ENCODE measurements around the gene DNAJB14. TPM values are rescaled to one million over a fixed set of nuclear protein-coding genes. Genes with fewer than 3 reads are reported as not detected.

DNAJB14 gene
- total RNA-seq, 4 donors from 2014 or later, result 18.4 to 64.9 (median 19.8) TPM

GRCh38 chr4:99979872-99980271 is 33.5 kb upstream of the DNAJB14 start:
- intact Hi-C loops (cut with DNase I; ENCODE audit: low total_unique reads), result no loop called here
- H3K4me3 ChIP-seq (ENCODE audit: low read depth, poor library complexity, severe bottlenecking), result no peak overlapping the region
- TF ChIP-seq POLR2A (IDR thresholded peaks at IDR 0.05), result no peak
- no peak for TF ChIP-seq CTCF (IDR thresholded peaks at IDR 0.05)
- no peak for DNase-seq (ENCODE audit: low spot score in 2 of 2)

GRCh38 chr4:99971453-99972111 is 25.2 kb upstream of the DNAJB14 start:
- DNase-seq (ENCODE audit: low spot score in 2 of 2), result no peak

GRCh38 chr4:99968330-99968729 is 21.9 kb upstream of the DNAJB14 start:
- no peak for TF ChIP-seq CTCF (IDR thresholded peaks at IDR 0.05)
- no peak for DNase-seq (ENCODE audit: low spot score in 2 of 2)
- 41 to 47% methylated on average over 1 of the region's 1 CpG for WGBS, 2 donors
- no peak overlapping the region for H3K4me3 ChIP-seq (ENCODE audit: low read depth, poor library complexity, severe bottlenecking)
- intact Hi-C loops (cut with DNase I; ENCODE audit: low total_unique reads), result no loop called here

More at GRCh38 chr4:99971453-99972111, 25.2 kb upstream of the DNAJB14 start:
- H3K4me3 ChIP-seq (ENCODE audit: low read depth, poor library complexity, severe bottlenecking), result no peak overlapping the region
- TF ChIP-seq CTCF (IDR thresholded peaks at IDR 0.05), result no peak
- TF ChIP-seq POLR2A (IDR thresholded peaks at IDR 0.05), result no peak
- 97 to 98% methylated on average over 9 to 12 of the region's 12 CpGs for WGBS, 2 donors
- intact Hi-C loops (cut with DNase I; ENCODE audit: low total_unique reads), result no loop called here

GRCh38 chr4:99966692-99967091 is 20.3 kb upstream of the DNAJB14 start:
- no peak overlapping the region for H3K4me3 ChIP-seq (ENCODE audit: low read depth, poor library complexity, severe bottlenecking)
- intact Hi-C loops (cut with DNase I; ENCODE audit: low total_unique reads), result no loop called here
- 88 to 92% methylated on average over 3 of the region's 3 CpGs for WGBS, 2 donors
- DNase-seq (ENCODE audit: low spot score in 2 of 2), result no peak
- TF ChIP-seq CTCF (IDR thresholded peaks at IDR 0.05) (no peak), POLR2A (IDR thresholded peaks at IDR 0.05) (no peak)

GRCh38 chr4:99965674-99966350 is 19.4 kb upstream of the DNAJB14 start:
- TF ChIP-seq CTCF (IDR thresholded peaks at IDR 0.05) (no peak), POLR2A (IDR thresholded peaks at IDR 0.05) (no peak)
- no peak for DNase-seq (ENCODE audit: low spot score in 2 of 2)
- no peak overlapping the region for H3K4me3 ChIP-seq (ENCODE audit: low read depth, poor library complexity, severe bottlenecking)
- intact Hi-C loops (cut with DNase I; ENCODE audit: low total_unique reads), result no loop called here
- 62 to 73% methylated on average over 5 of the region's 5 CpGs for WGBS, 2 donors

Data from lower leg skin (tissue), 4 donors.